Suprapubic skin (tissue), 4 donors: ENCODE results near the gene CKAP2.
"Not testable (repeated sequence)": the region's sequence is repeated elsewhere in the genome, so short reads cannot be mapped to it uniquely, and the experiment has no call there.

Experiments
- POLR2A ChIP-seq, 2 donors: fragments of 450-650 bp; IDR thresholded peaks; one replicate each; pipeline ENCODE4 v1.6.1; 2017; ENCODE audit warnings: antibody characterized with exemption in 2 of 2, mild to moderate bottlenecking in 2 of 2, moderate library complexity in 2 of 2
- POLR2AphosphoS5 ChIP-seq, 3 donors: sonication (generic); formaldehyde crosslinking; IDR thresholded peaks; one replicate each; pipeline ENCODE4 v1.6.1; 2017; ENCODE audit warnings: antibody characterized with exemption in 3 of 3
- TF ChIP-seq, protein P1 (sequence below), 2 donors: fragments of 200-600 bp in 1 of 2; fragments of 450-650 bp in 1 of 2; sonication (generic) in 1 of 2; IDR thresholded peaks; one replicate each; pipeline ENCODE4 v1.5.1; 2016 to 2019; ENCODE audit warnings: antibody characterized with exemption in 2 of 2, mild to moderate bottlenecking in 1 of 2, moderate library complexity in 1 of 2

DNA sequence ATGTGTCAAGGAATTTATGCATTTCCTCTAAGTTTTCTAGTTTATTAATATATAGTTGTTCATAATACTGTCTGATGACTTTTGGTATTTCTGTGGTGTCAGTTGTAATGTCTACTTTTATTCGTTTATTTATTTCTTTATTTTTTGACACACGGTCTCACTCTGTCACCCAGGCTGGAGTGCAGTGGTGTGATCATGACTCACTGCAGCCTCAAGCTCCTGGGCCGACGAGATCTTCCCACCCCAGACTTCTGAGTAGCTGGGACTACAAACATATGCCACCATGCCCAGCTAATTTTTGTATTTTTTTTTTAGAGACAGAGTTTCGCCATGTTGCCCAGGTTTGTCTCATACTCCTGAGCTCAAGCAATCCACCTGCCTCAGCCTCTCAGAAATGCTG lies 39.0 kb downstream of the CKAP2 start:
- TF ChIP-seq, protein P1, sequence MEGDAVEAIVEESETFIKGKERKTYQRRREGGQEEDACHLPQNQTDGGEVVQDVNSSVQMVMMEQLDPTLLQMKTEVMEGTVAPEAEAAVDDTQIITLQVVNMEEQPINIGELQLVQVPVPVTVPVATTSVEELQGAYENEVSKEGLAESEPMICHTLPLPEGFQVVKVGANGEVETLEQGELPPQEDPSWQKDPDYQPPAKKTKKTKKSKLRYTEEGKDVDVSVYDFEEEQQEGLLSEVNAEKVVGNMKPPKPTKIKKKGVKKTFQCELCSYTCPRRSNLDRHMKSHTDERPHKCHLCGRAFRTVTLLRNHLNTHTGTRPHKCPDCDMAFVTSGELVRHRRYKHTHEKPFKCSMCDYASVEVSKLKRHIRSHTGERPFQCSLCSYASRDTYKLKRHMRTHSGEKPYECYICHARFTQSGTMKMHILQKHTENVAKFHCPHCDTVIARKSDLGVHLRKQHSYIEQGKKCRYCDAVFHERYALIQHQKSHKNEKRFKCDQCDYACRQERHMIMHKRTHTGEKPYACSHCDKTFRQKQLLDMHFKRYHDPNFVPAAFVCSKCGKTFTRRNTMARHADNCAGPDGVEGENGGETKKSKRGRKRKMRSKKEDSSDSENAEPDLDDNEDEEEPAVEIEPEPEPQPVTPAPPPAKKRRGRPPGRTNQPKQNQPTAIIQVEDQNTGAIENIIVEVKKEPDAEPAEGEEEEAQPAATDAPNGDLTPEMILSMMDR (IDR thresholded peaks at IDR 0.05) = not testable (repeated sequence)
- TF ChIP-seq POLR2A, POLR2AphosphoS5 (IDR thresholded peaks at IDR 0.05): not testable (repeated sequence)
